HG02938 (cell line): Measurements from ENCODE around the gene RNF224.

Experiments used
- ATAC-seq: cut with Tn5 transposase; IDR thresholded peaks from one replicate; pipeline ENCODE4 v1.9.1; 2021; ENCODE audit warnings: mild to moderate bottlenecking, moderate library complexity; ENCODE audit not compliant: unreplicated experiment

Gene RNF224

DNA sequence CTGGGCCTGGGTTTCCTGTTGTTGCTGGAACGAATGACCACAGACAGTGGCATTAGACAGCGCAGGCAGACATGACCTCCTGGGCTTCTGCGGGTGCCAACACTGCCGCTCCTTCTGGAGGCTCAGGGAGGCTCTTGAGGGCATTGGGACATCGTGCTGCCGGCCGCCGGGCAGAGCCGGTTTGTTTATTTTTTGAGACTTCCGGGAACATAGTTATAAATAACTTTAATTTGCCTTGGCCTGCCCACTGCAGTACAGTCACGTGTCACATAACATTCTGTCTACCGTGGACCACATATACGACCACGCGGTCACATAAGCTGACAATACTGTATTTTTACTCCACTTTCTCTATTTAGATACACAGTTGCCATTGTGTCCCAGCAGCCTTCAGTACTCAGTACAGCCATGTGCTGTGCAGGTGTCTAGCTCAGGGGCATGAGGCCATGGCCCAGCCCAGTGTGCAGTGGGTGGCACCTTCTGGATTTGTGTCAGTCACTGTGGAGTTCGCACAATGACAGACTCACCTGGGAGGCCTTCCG, 42.0 kb downstream of the RNF224 start:
- ATAC-seq, result no peak

DNA sequence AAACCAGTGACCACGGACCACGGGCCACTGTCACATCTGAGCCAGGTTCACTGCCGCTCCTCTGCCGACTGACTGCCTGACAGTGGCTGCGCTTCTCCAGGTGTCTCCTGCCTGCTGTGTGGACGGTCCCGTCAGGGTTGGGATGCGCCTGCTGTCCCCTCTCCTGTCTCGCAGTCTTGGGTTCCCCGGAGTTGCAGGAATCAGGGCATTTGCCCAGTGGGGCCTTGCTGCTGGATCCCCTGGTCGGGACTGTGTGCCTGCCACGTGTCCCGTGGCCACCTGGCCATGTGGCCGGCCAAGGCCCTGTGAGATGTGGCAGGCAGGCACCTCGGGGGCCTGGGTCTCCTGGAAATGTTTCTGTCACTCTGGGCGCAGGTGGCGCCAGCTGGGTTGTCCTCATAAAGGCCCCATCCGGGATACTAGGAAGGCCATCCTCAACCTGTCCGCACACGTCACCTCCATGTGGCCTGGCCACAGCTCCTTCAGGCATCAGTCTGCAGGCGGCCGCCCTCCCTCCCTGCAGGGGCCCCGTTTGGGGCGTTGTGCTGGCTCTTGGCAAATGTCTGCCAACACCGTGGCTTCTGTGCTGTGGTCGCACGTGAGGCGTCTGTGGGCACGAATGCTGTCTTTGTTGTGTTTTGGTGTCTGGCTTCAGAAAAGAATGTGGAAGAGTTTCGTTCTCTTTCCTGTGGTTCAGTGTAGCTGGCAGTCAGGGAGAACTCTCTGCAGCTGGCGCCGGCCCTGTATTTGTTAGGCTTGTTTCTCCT, 43.8 kb downstream of the RNF224 start:
- no peak for ATAC-seq

DNA sequence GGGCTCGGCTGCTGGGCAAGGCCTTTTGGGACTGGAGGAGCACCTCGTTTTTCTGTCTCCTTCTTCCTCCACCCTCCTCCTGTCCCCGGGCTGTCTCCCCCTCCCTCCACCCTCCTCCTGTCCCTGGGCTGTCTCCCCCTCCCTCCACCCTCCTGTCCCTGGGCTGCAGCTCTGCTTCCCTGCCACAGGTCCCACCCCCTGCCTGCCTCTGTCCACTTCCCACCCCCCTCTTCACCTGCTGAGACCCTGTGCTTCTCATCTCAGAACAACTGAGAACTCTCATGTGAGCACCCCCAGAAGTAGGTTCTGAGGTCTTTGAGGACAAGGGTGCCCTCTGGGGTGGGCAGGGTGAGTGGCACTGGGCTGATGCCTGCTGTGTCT, 44.4 kb downstream of the RNF224 start:
- ATAC-seq, result no peak

DNA sequence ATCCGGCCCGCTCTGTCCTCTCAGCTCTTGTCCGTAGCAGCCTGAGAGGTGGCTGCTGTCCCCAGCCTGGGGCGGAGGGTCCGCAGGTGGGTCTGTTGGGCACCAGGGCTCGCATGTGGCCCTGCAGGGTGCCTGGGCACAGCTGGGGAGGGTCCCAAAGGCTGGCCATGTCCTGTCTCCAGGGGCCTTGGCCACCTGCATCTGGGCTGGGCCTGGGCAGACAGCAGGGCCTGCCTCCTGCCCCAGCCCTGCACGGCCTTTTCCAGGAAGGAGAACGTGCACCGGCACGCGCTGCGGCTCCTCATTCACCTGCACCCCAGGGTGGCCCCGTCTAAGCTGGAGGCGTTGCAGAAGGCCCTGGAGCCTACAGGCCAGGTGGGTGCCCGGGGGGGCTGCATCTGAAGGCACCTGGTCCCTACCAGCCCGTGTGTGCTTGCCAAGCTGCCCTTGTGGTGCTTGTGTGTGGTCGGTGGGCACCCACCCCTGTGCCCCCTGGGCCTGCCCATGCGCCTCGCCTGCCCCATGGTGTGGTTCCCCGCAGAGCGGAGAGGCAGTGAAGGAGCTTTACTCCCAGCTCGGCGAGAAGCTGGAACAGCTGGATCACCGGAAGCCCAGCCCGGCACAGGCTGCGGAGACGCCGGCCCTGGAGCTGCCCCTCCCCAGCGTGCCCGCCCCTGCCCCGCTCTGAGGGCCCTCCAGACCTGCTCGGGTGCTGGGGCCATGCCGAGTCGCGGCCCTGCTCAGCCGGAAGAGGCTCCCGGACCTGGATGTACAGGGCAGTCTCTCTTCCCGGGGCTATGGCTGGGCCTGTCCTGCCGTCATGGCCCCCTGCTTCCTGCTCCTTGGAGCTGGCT, 45.2 kb downstream of the RNF224 start:
- no peak for ATAC-seq

DNA sequence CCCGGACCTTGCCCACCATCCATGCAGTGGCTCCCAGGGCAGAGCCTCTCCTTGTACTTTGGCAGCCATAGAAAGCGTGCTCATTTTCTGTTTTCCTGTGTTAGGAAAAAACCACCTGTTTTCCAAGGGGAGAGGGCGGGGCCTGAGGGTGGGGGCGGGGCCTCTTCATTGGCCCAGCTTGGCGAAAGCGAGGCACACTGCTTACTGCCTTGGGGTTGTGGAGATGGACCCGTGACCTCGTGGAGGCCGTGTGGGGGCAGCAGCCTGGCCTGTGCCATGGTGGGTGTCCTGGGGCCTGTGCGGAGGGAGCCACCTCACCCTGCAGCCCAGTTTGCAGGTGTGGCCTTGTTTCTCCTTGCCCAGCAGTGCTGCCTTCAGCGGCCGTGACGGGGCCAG, 45.8 kb downstream of the RNF224 start:
- ATAC-seq, result no peak

- no peak for ATAC-seq
These were observed 46.5 kb downstream of the RNF224 start for GRCh38 chr9:137273611-137274320.

DNA sequence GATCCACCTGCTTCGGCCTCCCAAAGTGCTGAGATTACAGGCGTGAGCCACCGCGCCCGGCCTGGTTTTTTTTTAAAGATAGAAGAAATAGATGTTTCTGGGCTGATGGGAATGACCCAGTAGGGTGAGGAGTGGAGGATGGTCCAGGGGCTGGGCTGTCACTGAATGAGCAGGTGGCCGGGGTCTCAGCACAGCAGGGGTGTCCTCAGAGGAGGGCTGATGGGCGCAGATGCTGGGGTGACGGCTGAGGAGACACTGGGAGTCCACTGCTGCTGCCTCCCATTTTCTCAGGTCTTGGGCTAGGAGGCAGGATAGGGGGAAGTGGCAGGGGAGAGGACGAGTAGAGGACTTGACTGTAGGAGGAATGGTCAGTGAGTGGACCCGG, 47.9 kb downstream of the RNF224 start:
- ATAC-seq, result no peak

- no peak for ATAC-seq
These were observed 48.5 kb downstream of the RNF224 start for GRCh38 chr9:137275588-137276472.

GRCh38 chr9:137276473-137277328, 49.4 kb downstream of the RNF224 start:
- ATAC-seq, result no peak

GRCh38 chr9:137277329-137278041, 50.2 kb downstream of the RNF224 start, which contains the start of gene TOR4A:
Gene TOR4A (plus strand): TSS chr9:137277726. CDS start chr9:137278690, 964 bp downstream.
- peak; percentile 64 for ATAC-seq

DNA sequence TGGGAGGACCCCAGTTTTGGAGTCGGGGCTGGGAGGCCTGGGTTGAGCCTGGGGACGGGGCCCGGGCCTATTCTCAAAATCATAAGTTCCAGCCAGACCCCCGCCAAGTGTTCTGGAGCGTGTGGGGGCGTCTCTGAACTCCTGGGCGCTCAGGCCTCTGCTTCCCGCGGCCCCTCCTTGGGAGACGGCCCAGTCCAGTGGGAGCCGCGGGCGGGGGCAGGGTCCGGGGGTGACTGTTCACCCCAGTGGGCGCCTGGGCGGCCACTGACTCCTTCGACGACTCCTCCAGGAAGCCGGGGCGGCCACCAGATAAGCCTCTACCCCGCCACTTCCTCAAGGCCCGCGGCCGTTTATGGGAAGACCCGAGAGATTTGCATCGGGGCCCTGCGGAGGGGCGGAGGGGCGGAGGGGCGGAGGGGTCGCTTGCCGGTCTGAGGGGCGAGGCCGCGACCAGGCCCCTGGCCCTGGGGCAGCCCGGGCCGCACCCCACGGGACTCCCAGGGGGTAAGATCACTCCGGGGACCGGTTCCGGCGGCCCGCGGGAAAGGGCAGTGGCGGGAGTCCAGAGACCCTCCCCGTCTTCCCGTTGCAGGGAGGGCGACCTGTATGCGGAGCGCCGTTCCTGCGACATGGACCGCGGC, 50.9 kb downstream of the RNF224 start:
- peak; percentile 10 for ATAC-seq
